GM06990 (cell line): ENCODE data around the gene C19orf38.
"Not testable (repeated sequence)": the region's sequence is repeated elsewhere in the genome, so short reads cannot be mapped to it uniquely, and the experiment has no call there.

Source experiments
- DNase-seq: peaks from one replicate; pipeline ENCODE4 v3.0.0-alpha.2; 2011; ENCODE audit not compliant: insufficient read length; ENCODE audit errors: extremely low read depth
- H3K27me3 ChIP-seq: replicated peaks from 2 replicates; pipeline ENCODE4 v1.6.0; 2011; ENCODE audit warnings: low read length; ENCODE audit not compliant: control insufficient read depth, insufficient read depth
- H3K36me3 ChIP-seq: 2 replicates; pipeline ENCODE4 v1.5.1; 2011; ENCODE audit warnings: low read length; ENCODE audit not compliant: control insufficient read depth, insufficient read depth
- H3K4me3 ChIP-seq: replicated peaks from 2 replicates; pipeline ENCODE4 v1.5.1; 2011; ENCODE audit warnings: low read depth, mild to moderate bottlenecking, control low read depth, low read length
- CTCF ChIP-seq: IDR thresholded peaks from 2 replicates; pipeline ENCODE4 v1.5.1; 2011; ENCODE audit warnings: low read length, control low read depth, mild to moderate bottlenecking, inconsistent platforms; ENCODE audit not compliant: insufficient read depth, poor library complexity, severe bottlenecking

The C19orf38 gene

GRCh38 chr19:10852098-10852800 lies 4.0 kb downstream of the C19orf38 start:
- H3K4me3 ChIP-seq = no peak overlapping the region
- H3K27me3 ChIP-seq = no peaks in the 10 kb centered on the region
- no peak for TF ChIP-seq CTCF
- H3K36me3 ChIP-seq = no peaks in the 10 kb centered on the region
- no peak for DNase-seq

DNA sequence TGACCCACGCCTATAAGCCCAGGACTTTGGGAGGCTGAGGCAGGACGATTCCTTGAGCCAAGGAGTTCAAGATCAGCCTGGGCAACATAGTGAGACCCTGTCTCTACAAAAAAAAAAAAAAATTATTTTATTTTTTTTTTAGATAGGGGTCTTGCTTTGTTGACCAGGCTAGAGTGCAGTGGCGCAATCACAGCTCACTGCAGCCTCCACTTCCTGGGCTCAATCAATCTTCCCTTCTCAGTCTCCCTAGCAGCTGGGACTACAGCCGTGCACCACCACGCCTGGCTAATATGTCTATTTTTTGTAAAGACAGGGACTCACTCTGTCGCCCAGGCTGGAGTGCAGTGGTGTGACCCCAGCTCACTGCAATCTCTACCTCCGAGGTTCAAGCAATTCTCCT lies 4.7 kb downstream of the C19orf38 start:
- no peak for TF ChIP-seq CTCF
- DNase-seq = no peak
- no peaks in the 10 kb centered on the region for H3K36me3 ChIP-seq
- no peak overlapping the region for H3K4me3 ChIP-seq
- no peaks in the 10 kb centered on the region for H3K27me3 ChIP-seq

DNA sequence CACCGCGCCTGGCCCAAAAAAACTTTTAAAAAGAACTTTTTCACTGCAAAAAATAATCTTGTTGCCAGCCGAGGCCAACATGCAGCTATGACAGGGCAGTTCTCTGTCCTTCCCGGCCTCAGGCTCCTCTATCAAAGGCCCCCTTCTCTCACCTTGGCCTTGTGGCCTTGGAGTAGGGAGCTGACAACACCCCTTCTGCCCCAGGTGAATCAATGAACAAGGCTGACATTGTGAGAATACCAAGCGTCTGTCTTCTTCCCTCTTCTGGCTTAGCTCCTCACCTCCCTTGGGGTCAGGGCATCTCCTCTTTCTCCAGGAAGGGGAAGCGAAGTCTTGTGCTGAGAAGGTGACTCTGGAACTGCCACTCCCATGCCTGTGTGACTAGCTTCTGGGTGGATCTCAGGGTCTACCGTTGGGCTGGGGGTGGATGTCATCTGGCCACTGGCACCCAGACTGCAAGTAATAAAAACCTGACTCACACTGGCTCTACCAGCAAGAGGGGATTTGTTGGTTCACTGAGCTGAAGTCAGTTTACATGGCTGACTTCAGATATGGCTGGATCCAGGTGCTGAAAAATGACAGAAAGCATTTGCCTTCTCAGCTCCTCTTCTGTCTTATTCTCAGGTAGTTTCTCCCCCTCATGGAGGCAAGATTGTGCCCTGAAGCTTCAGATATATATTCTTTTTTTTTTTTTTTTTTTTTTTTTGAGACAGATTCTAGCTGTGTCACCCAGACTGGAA lies 6.3 kb downstream of the C19orf38 start:
- no peak for DNase-seq
- Histone ChIP-seq H3K27me3 (no peaks in the 10 kb centered on the region), H3K36me3 (no peaks in the 10 kb centered on the region), H3K4me3 (no peak overlapping the region)
- no peak for TF ChIP-seq CTCF

DNA sequence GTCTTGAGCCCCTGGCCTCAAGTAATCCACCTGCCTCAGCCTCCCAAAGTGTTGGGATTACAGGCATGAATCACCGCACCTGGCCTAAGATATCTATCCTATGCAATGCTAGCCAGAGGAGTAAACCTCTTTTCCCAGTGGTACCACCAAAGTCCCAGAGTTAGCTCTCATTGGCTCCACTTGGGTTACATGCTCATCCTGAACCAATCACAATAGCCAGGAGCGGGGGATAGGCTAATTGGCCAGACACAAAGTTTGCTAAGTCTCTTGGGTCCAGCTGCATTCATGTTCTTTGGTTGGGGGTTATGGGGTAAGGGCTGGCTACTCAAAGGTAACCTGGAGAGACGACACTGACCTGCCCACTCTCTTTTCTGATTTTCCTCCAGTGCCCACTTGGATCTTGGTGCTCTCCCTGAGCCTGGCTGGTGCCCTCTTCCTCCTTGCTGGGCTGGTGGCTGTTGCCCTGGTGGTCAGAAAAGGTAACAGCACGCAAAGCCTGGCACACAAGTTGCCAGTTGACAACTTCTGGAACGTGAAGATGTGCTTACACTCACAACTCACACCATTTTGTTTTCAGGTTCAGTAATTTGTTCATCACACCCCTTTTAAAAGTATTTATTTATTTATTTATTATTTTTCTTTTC lies 7.8 kb downstream of the C19orf38 start:
- DNase-seq = no peak
- Histone ChIP-seq H3K36me3 (no peaks in the 10 kb centered on the region), H3K27me3 (no peaks in the 10 kb centered on the region), H3K4me3 (no peak overlapping the region)
- TF ChIP-seq CTCF = peak; percentile 66

DNA sequence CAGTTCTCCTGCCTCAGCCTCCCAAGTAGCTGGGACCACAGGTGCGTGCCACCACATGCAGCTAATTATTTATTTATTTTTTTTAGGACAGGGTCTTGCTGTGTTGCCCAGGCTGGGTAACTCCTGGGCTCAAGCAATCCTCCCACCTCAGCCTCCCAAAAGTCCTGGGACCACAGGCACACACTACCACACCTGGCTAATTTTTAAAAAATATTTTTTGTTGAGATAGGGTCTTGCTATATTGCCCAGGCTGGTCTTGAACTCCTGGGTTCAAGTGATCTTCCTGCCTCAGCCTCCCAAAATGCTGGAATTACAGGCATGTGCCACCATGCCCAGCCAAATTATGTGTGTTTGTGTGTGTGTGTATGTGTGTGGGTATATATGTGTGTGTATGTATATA lies 8.7 kb downstream of the C19orf38 start:
- not testable (repeated sequence) for H3K4me3 ChIP-seq, H3K27me3 ChIP-seq, DNase-seq, H3K36me3 ChIP-seq

GRCh38 chr19:10858204-10858828 lies 10.1 kb downstream of the C19orf38 start:
- H3K36me3 ChIP-seq = no peaks in the 10 kb centered on the region
- no peak overlapping the region for H3K4me3 ChIP-seq
- DNase-seq = no peak
- TF ChIP-seq CTCF = peak; percentile 94
- H3K27me3 ChIP-seq = no peaks in the 10 kb centered on the region
